IMR-90 (cell line): ENCODE data around the gene RABGGTA. TPM values are rescaled to one million over a fixed set of nuclear protein-coding genes. Genes with fewer than 3 reads are reported as not detected.

Experiments
- ATAC-seq: fragments of 200-7000 bp; cut with Tn5 transposase; 2 replicates; pipeline ENCODE4 v1.9.1; 2020; ENCODE audit warnings: low read depth, mild to moderate bottlenecking, moderate library complexity
- BruUV-seq: library from RNA; stranded (reverse); fragments of 400-500 nt; replicated peaks from 2 replicates; lab custom pipeline; 2021; lab: Mats Ljungman, UMichigan
- CTCF ChIA-PET: fragments of 300-600 bp; formaldehyde crosslinking; extraction: SDS; loops from one replicate; lab custom pipeline; 2021; ENCODE audit warnings: antibody characterized with exemption; lab: Yijun Ruan, JAX
- POLR2A ChIA-PET: fragments of 300-600 bp; sonication (Branson Sonifier 250); formaldehyde crosslinking; loops from one replicate; lab custom pipeline; 2022; ENCODE audit warnings: antibody characterized with exemption; ENCODE audit not compliant: unreplicated experiment; lab: Charles Lee
- DNase-seq: peaks from one replicate; pipeline ENCODE4 v3.0.0; 2013
- H2AFZ ChIP-seq: replicated peaks from 2 replicates; pipeline ENCODE3; 2013; ENCODE audit warnings: low read length, mild to moderate bottlenecking; ENCODE audit not compliant: poor library complexity
- H2AK5ac ChIP-seq: 2 replicates; pipeline ENCODE4 v1.6.1; 2013; ENCODE audit warnings: low read depth, low read length, inconsistent platforms
- H2AK9ac ChIP-seq: replicated peaks from 2 replicates; pipeline ENCODE3; 2013; ENCODE audit warnings: mild to moderate bottlenecking, low read depth, low read length, moderate library complexity; ENCODE audit not compliant: poor library complexity
- H2BK120ac ChIP-seq: 2 replicates; pipeline ENCODE4 v1.6.1; 2013; ENCODE audit warnings: low read depth, low read length, inconsistent platforms
- H2BK15ac ChIP-seq: 3 replicates; pipeline ENCODE4 v1.6.1; 2013; ENCODE audit warnings: low read depth, low read length, inconsistent platforms
- H2BK20ac ChIP-seq: 2 replicates; pipeline ENCODE4 v1.6.1; 2013; ENCODE audit warnings: low read depth, mild to moderate bottlenecking, inconsistent platforms, low read length, moderate library complexity
- H2BK5ac ChIP-seq: 2 replicates; pipeline ENCODE4 v1.6.1; 2013; ENCODE audit warnings: mild to moderate bottlenecking, low read depth, low read length, inconsistent platforms; ENCODE audit not compliant: poor library complexity, severe bottlenecking
- H3K14ac ChIP-seq: replicated peaks from 2 replicates; pipeline ENCODE4 v1.6.1; 2013; ENCODE audit warnings: low read depth, low read length, inconsistent platforms
- H3K18ac ChIP-seq: 2 replicates; pipeline ENCODE4 v1.6.1; 2013; ENCODE audit warnings: low read depth, low read length, control low read depth
- H3K23ac ChIP-seq: 2 replicates; pipeline ENCODE4 v1.6.1; 2013; ENCODE audit warnings: low read depth, low read length, inconsistent platforms
- H3K27ac ChIP-seq: 2 replicates; pipeline ENCODE4 v1.5.1; 2013; ENCODE audit warnings: mild to moderate bottlenecking, control low read depth, low read length; ENCODE audit not compliant: insufficient read depth
- H3K27me3 ChIP-seq: 2 replicates; pipeline ENCODE4 v1.6.1; 2013; ENCODE audit warnings: low read length; ENCODE audit not compliant: control insufficient read depth, insufficient read depth
- H3K36me3 ChIP-seq: 2 replicates; pipeline ENCODE4 v1.6.1; 2013; ENCODE audit warnings: low read length, mixed read lengths; ENCODE audit not compliant: control insufficient read depth, insufficient read depth
- H3K4ac ChIP-seq: 2 replicates; pipeline ENCODE4 v1.6.1; 2013; ENCODE audit warnings: low read depth, low read length, inconsistent platforms
- H3K4me1 ChIP-seq: 2 replicates; pipeline ENCODE4 v1.6.1; 2013; ENCODE audit warnings: low read length, mixed read lengths; ENCODE audit not compliant: control insufficient read depth, insufficient read depth
- H3K4me2 ChIP-seq: 2 replicates; pipeline ENCODE4 v1.6.1; 2013; ENCODE audit warnings: low read depth, mild to moderate bottlenecking, control low read depth, low read length, moderate library complexity
- H3K4me3 ChIP-seq: 2 replicates; pipeline ENCODE4 v1.5.1; 2013; ENCODE audit warnings: low read depth, mild to moderate bottlenecking, control low read depth, low read length, moderate library complexity; ENCODE audit not compliant: insufficient read depth
- H3K56ac ChIP-seq: 2 replicates; pipeline ENCODE4 v1.6.1; 2013; ENCODE audit warnings: low read length, inconsistent platforms; ENCODE audit not compliant: insufficient read depth; ENCODE audit errors: extremely low read depth
- H3K79me1 ChIP-seq, 2 experiments: 2 replicates each; pipeline ENCODE4 v1.6.1; 2013; ENCODE audit warnings: low read length in 2 of 2, inconsistent platforms in 1 of 2, low read depth in 1 of 2
- H3K9ac ChIP-seq: 2 replicates; pipeline ENCODE4 v1.6.1; 2013; ENCODE audit warnings: low read depth, low read length, control low read depth
- H3K9me1 ChIP-seq: 2 replicates; pipeline ENCODE4 v1.6.1; 2013; ENCODE audit warnings: low read length, inconsistent platforms; ENCODE audit not compliant: insufficient read depth
- H3K9me3 ChIP-seq: 2 replicates; pipeline ENCODE4 v1.6.1; 2013; ENCODE audit warnings: low read length; ENCODE audit not compliant: control insufficient read depth, insufficient read depth
- H4K20me1 ChIP-seq: 2 replicates; pipeline ENCODE4 v1.6.1; 2013; ENCODE audit warnings: low read length, inconsistent platforms; ENCODE audit not compliant: insufficient read depth
- H4K5ac ChIP-seq: 2 replicates; pipeline ENCODE4 v1.6.1; 2013; ENCODE audit warnings: mild to moderate bottlenecking, low read depth, low read length, control low read depth
- H4K8ac ChIP-seq, 2 experiments: 2 replicates each; pipeline ENCODE4 v1.6.1; 2013; ENCODE audit warnings: low read depth in 2 of 2, low read length in 2 of 2, control low read depth in 1 of 2, inconsistent platforms in 1 of 2
- H4K91ac ChIP-seq: 2 replicates; pipeline ENCODE4 v1.6.1; 2013; ENCODE audit warnings: low read depth, low read length, inconsistent platforms; ENCODE audit not compliant: insufficient read depth
- CEBPB ChIP-seq: IDR thresholded peaks from 2 replicates; pipeline ENCODE4 v1.6.1; 2012; ENCODE audit warnings: low read depth, low read length, improper control_type of control experiment
- CHD1 ChIP-seq: IDR thresholded peaks from 2 replicates; pipeline ENCODE4 v1.6.1; 2012; ENCODE audit warnings: low read depth, low read length, improper control_type of control experiment
- FOS ChIP-seq: fragments of 150-350 bp; IDR thresholded peaks from 2 replicates; pipeline ENCODE4 v1.6.1; 2016; ENCODE audit warnings: low read depth, low read length
- MAFK ChIP-seq: IDR thresholded peaks from 2 replicates; pipeline ENCODE4 v1.6.1; 2012; ENCODE audit warnings: low read depth, low read length, improper control_type of control experiment
- MAZ ChIP-seq: IDR thresholded peaks from 2 replicates; pipeline ENCODE4 v1.6.1; 2012; ENCODE audit warnings: low read depth, mild to moderate bottlenecking, low read length, improper control_type of control experiment, moderate library complexity, borderline replicate concordance
- MXI1 ChIP-seq: IDR thresholded peaks from 2 replicates; pipeline ENCODE4 v1.6.1; 2012; ENCODE audit warnings: low read depth, mild to moderate bottlenecking, low read length, moderate library complexity, borderline replicate concordance
- NFE2L2 ChIP-seq: fragments of 150-350 bp; IDR thresholded peaks from 2 replicates; pipeline ENCODE4 v1.6.1; 2016; ENCODE audit warnings: low read depth, mild to moderate bottlenecking, low read length
- POLR2A ChIP-seq: IDR thresholded peaks from 2 replicates; pipeline ENCODE4 v1.6.1; 2012; ENCODE audit warnings: mild to moderate bottlenecking, low read depth, low read length
- RAD21 ChIP-seq: IDR thresholded peaks from 2 replicates; pipeline ENCODE4 v1.6.1; 2012; ENCODE audit warnings: low read length, improper control_type of control experiment
- RCOR1 ChIP-seq: IDR thresholded peaks from 2 replicates; pipeline ENCODE4 v1.6.1; 2012; ENCODE audit warnings: mild to moderate bottlenecking, low read length, improper control_type of control experiment; ENCODE audit not compliant: insufficient replicate concordance
- RFX5 ChIP-seq: IDR thresholded peaks from 2 replicates; pipeline ENCODE4 v1.8.0; 2012; ENCODE audit warnings: low read depth, mild to moderate bottlenecking, low read length, moderate library complexity
- SMC3 ChIP-seq: fragments of 150-350 bp; IDR thresholded peaks from 2 replicates; pipeline ENCODE4 v1.6.1; 2016; ENCODE audit warnings: low read depth, mild to moderate bottlenecking, antibody characterized with exemption, low read length, moderate library complexity
- USF2 ChIP-seq: fragments of 150-350 bp; IDR thresholded peaks from 2 replicates; pipeline ENCODE4 v1.6.1; 2017; ENCODE audit warnings: mild to moderate bottlenecking, antibody characterized with exemption, low read length, low read depth
- WGBS, 2 experiments: methylation state at CpG; one replicate each; pipeline versions ENCODE4 v1.1.5 to v1.1.7; 2013; ENCODE audit warnings: missing lambda C conversion rate in 2 of 2; ENCODE audit not compliant: insufficient read length in 1 of 2; ENCODE audit errors: extremely low coverage in 2 of 2; 5-methylcytosine and 5-hydroxymethylcytosine counted together
- dilution Hi-C: fragments of 300-500 bp; cut with HindIII; formaldehyde crosslinking; loops from one replicate; pipeline ENCODE4 v1.14.3; 2018; ENCODE audit warnings: low sequenced_read_pairs; ENCODE audit not compliant: unreplicated experiment
- in situ Hi-C: fragments of 300-500 bp; cut with MboI; formaldehyde crosslinking; loops from 3 replicates; pipeline ENCODE4 v1.14.3; 2019; ENCODE audit warnings: low sequenced_read_pairs, inconsistent platforms, mixed read lengths
- intact Hi-C: fragments of 100-400 bp; cut with micrococcal nuclease; formaldehyde crosslinking; loops from 2 replicates; pipeline ENCODE4 v1.10.0; 2022
- polyA plus RNA-seq, 3 experiments: library from polyadenylated mRNA; depleted of rRNA; stranded (reverse); fragments of >200 nt; gene quantifications; 2 replicates each; pipeline ENCODE4 v1.2.3, GENCODE V29; 2012; ENCODE audit warnings: low replicate concordance in 1 of 3
- total RNA-seq: library from RNA; depleted of rRNA; stranded (reverse); fragments of >200 nt; gene quantifications from 2 replicates; pipeline ENCODE4 v1.2.3, GENCODE V29; 2012
- TF ChIP-seq, protein P1 (sequence below): conservative IDR thresholded peaks from 2 replicates; pipeline ENCODE4 v1.5.1; 2012; ENCODE audit warnings: mild to moderate bottlenecking, low read depth, low read length, improper control_type of control experiment
- TF ChIP-seq, protein P2 (sequence below): fragments of 150-350 bp; IDR thresholded peaks from 2 replicates; pipeline ENCODE4 v1.6.1; 2016; ENCODE audit warnings: low read depth, mild to moderate bottlenecking, low read length, moderate library complexity, borderline replicate concordance

Gene RABGGTA
- total and polyA plus RNA-seq, 2 of the 4 experiments (the other 2 are of a cell fraction), result 25.6 to 55.6 TPM

GRCh38 chr14:24236689-24237462 is 34.5 kb downstream of the RABGGTA start:
- Histone ChIP-seq H3K4me2 (no peak overlapping the region), H3K14ac (no peak overlapping the region), H3K27ac (no peak overlapping the region), H2AK5ac (no peak overlapping the region), H2BK120ac (no peak overlapping the region), H4K91ac (no peak overlapping the region), H3K4me1 (peaks cover 15% of the 10 kb centered on the region), H2AFZ (no peak overlapping the region), H3K18ac (no peak overlapping the region), H3K79me1 (peaks cover 65 to 90% of the 10 kb centered on the region in 2 experiments), H3K56ac (no peak overlapping the region), H2BK15ac (no peak overlapping the region), H2BK5ac (no peak overlapping the region), H4K5ac (no peak overlapping the region), H3K36me3 (peaks cover 44% of the 10 kb centered on the region), H3K27me3 (no peaks in the 10 kb centered on the region), H3K9ac (no peak overlapping the region), H3K23ac (no peak overlapping the region), H3K9me3 (no peaks in the 10 kb centered on the region), H4K8ac (no peak overlapping the region), H3K4me3 (no peak overlapping the region), H2BK20ac (no peak overlapping the region), H3K9me1 (peaks cover 30% of the 10 kb centered on the region), H4K20me1 (peaks cover 4% of the 10 kb centered on the region), H3K4ac (no peak overlapping the region), H2AK9ac (no peak overlapping the region)
- dilution Hi-C loops, result no loop called here
- intact Hi-C loops, result no loop called here
- CTCF ChIA-PET, result interaction anchor here (0.6 to 0.7 kb wide), 2 partner anchors 59 to 71 kb away, joined by 3 read pairs; partner anchors contain the start of gene CIDEB
- in situ Hi-C loops, result loop anchor here (10.0 kb wide), 1 partner anchor 198 kb away; no protein-coding TSS in a partner anchor
- POLR2A ChIA-PET, result no interaction called here
- WGBS, 2 experiments, result 90% methylated on average over 2 of the region's 6 CpGs; no CpG with 5 or more reads in 1 of the 2 experiments
- BruUV-seq, result no TSS peak
- DNase-seq, result no peak
- no peak for ATAC-seq
- no peak for TF ChIP-seq POLR2A
- no peak for TF ChIP-seq MXI1
- no peak for TF ChIP-seq MAZ
- no peak for TF ChIP-seq CEBPB
- no peak for TF ChIP-seq NFE2L2
- no peak for TF ChIP-seq MAFK
- TF ChIP-seq FOS, result no peak
- TF ChIP-seq SMC3, result no peak
- TF ChIP-seq RCOR1, result no peak
- no peak for TF ChIP-seq RAD21
- no peak for TF ChIP-seq USF2
- no peak for TF ChIP-seq RFX5
- TF ChIP-seq, protein P1, sequence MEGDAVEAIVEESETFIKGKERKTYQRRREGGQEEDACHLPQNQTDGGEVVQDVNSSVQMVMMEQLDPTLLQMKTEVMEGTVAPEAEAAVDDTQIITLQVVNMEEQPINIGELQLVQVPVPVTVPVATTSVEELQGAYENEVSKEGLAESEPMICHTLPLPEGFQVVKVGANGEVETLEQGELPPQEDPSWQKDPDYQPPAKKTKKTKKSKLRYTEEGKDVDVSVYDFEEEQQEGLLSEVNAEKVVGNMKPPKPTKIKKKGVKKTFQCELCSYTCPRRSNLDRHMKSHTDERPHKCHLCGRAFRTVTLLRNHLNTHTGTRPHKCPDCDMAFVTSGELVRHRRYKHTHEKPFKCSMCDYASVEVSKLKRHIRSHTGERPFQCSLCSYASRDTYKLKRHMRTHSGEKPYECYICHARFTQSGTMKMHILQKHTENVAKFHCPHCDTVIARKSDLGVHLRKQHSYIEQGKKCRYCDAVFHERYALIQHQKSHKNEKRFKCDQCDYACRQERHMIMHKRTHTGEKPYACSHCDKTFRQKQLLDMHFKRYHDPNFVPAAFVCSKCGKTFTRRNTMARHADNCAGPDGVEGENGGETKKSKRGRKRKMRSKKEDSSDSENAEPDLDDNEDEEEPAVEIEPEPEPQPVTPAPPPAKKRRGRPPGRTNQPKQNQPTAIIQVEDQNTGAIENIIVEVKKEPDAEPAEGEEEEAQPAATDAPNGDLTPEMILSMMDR, result no peak
- TF ChIP-seq, protein P2, sequence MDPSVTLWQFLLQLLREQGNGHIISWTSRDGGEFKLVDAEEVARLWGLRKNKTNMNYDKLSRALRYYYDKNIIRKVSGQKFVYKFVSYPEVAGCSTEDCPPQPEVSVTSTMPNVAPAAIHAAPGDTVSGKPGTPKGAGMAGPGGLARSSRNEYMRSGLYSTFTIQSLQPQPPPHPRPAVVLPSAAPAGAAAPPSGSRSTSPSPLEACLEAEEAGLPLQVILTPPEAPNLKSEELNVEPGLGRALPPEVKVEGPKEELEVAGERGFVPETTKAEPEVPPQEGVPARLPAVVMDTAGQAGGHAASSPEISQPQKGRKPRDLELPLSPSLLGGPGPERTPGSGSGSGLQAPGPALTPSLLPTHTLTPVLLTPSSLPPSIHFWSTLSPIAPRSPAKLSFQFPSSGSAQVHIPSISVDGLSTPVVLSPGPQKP, result no peak
- TF ChIP-seq CHD1, result no peak
